OCI-LY1 (cell line): ENCODE measurements around the gene ORC3.

Source experiments
- H2AFZ ChIP-seq: fragments of 200-600 bp; sonication (generic), shearing (Covaris generic); 2 replicates; pipeline ENCODE4 v1.6.0; 2014; ENCODE audit warnings: antibody characterized with exemption, mild to moderate bottlenecking, low read length
- H3F3A ChIP-seq: fragments of 200-600 bp; sonication (generic), shearing (Covaris generic); 2 replicates; pipeline ENCODE4 v1.6.0; 2014; ENCODE audit warnings: mild to moderate bottlenecking, antibody characterized with exemption, low read length, moderate library complexity; ENCODE audit not compliant: insufficient read depth
- H3K27ac ChIP-seq: fragments of 200-600 bp; sonication (generic); 2 replicates; pipeline ENCODE4 v1.5.1; 2014; ENCODE audit warnings: low read length, mixed run types, mild to moderate bottlenecking, low read depth; ENCODE audit not compliant: poor library complexity, severe bottlenecking
- H3K27me3 ChIP-seq: fragments of 200-600 bp; sonication (generic); 2 replicates; pipeline ENCODE4 v1.6.0; 2014; ENCODE audit warnings: antibody characterized with exemption, mild to moderate bottlenecking, low read length, moderate library complexity; ENCODE audit not compliant: insufficient read depth
- H3K36me3 ChIP-seq: fragments of 200-600 bp; sonication (generic); 2 replicates; pipeline ENCODE4 v1.6.1; 2014; ENCODE audit warnings: mild to moderate bottlenecking, antibody characterized with exemption, low read length, moderate library complexity, mixed read lengths; ENCODE audit not compliant: insufficient read depth
- H3K4me1 ChIP-seq: fragments of 200-600 bp; sonication (generic); 2 replicates; pipeline ENCODE4 v1.5.1; 2014; ENCODE audit warnings: mild to moderate bottlenecking, low read length, moderate library complexity; ENCODE audit not compliant: insufficient read depth, severe bottlenecking
- H3K4me2 ChIP-seq: fragments of 200-600 bp; sonication (generic), shearing (Covaris generic); 2 replicates; pipeline ENCODE4 v1.6.1; 2014; ENCODE audit warnings: low read length
- H3K4me3 ChIP-seq: fragments of 200-600 bp; sonication (generic); 2 replicates; pipeline ENCODE4 v1.5.1; 2014; ENCODE audit warnings: low read length, low read depth, mild to moderate bottlenecking, mixed read lengths; ENCODE audit not compliant: poor library complexity, severe bottlenecking
- H3K79me2 ChIP-seq: fragments of 200-600 bp; shearing (Covaris generic); 2 replicates; pipeline ENCODE4 v1.6.1; 2016; ENCODE audit warnings: mixed run types, low read length, mixed read lengths; ENCODE audit not compliant: insufficient read depth
- H3K9ac ChIP-seq: fragments of 200-600 bp; sonication (generic), shearing (Covaris generic); 2 replicates; pipeline ENCODE4 v1.6.1; 2014; ENCODE audit warnings: mild to moderate bottlenecking, low read length, mixed read lengths
- H3K9me2 ChIP-seq: fragments of 200-600 bp; sonication (generic), shearing (Covaris generic); 2 replicates; pipeline ENCODE4 v1.6.1; 2014; ENCODE audit warnings: low read depth, mild to moderate bottlenecking, low read length, mixed read lengths
- H3K9me3 ChIP-seq: fragments of 200-600 bp; shearing (Covaris generic); 2 replicates; pipeline ENCODE4 v1.6.1; 2014; ENCODE audit warnings: low read length, mixed read lengths
- H4K20me1 ChIP-seq: fragments of 200-600 bp; sonication (generic), shearing (Covaris generic); 2 replicates; pipeline ENCODE4 v1.6.0; 2016; ENCODE audit warnings: mild to moderate bottlenecking, low read length; ENCODE audit not compliant: insufficient read depth
- EZH2 ChIP-seq: fragments of 200-600 bp; sonication (generic), shearing (Covaris generic); IDR thresholded peaks from 2 replicates; pipeline ENCODE4 v1.8.0; 2017; ENCODE audit warnings: borderline replicate concordance, mixed run types, mild to moderate bottlenecking, antibody characterized with exemption, low read length, moderate library complexity, mixed read lengths
- TF ChIP-seq, protein P1 (sequence below): fragments of 200-600 bp; sonication (generic), shearing (Covaris generic); IDR thresholded peaks from 2 replicates; pipeline ENCODE4 v1.5.1; 2017; ENCODE audit warnings: mild to moderate bottlenecking, antibody characterized with exemption, low read length, moderate library complexity, mixed read lengths

ORC3 gene

DNA sequence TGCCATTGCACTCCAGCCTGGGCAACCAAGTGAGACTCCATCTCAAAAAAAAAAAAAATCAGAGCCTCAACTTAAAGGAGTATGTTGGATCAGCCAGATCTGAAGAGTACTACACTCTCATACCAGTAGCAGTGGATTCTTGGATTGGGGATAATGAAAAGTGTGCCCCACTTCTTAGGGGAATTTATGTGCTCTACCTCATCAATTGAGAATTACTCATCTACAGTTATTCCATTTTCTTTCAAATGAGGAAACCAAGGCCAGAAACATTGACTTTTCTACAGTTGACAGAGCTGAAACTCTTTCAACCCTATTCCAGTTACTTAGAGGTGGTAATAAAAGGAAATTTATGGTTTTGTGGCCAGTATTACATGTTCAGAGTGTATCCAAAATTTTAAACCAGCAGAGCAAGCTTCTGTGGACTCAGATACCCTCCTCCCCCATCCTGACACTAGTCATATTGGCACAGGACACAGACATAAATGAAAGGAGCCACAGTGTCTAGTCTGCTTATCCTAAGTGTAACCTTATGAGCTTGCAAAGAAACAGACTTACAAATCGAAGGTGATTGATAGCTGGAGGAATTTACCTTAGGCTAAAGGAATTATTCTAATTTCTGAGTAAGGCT, 51.2 kb downstream of the ORC3 start:
- H3K79me2 ChIP-seq, result no peaks in the 10 kb centered on the region
- H3K9me2 ChIP-seq, result no peaks in the 10 kb centered on the region

DNA sequence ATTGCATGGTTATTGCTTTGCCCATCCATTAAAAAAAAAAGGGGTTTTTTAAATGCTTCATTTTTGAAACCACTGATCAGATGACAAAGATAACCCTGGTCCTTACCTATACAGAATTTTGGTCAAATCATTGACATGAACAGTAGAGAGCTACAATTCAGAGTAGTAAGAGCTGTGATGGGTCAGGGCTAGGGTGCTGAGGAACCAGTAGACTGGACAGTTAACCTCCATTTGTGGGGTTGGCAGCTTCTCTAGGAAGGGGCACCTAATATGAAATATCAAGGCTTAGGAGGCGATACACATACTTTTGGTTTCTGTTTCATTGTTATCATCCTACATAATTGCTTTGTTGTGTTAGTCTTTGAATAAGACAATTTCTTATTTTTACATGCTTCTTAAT, 55.1 kb downstream of the ORC3 start:
- no peak overlapping the region for H3K9ac ChIP-seq
- no peak for TF ChIP-seq EZH2
- TF ChIP-seq, protein P1, sequence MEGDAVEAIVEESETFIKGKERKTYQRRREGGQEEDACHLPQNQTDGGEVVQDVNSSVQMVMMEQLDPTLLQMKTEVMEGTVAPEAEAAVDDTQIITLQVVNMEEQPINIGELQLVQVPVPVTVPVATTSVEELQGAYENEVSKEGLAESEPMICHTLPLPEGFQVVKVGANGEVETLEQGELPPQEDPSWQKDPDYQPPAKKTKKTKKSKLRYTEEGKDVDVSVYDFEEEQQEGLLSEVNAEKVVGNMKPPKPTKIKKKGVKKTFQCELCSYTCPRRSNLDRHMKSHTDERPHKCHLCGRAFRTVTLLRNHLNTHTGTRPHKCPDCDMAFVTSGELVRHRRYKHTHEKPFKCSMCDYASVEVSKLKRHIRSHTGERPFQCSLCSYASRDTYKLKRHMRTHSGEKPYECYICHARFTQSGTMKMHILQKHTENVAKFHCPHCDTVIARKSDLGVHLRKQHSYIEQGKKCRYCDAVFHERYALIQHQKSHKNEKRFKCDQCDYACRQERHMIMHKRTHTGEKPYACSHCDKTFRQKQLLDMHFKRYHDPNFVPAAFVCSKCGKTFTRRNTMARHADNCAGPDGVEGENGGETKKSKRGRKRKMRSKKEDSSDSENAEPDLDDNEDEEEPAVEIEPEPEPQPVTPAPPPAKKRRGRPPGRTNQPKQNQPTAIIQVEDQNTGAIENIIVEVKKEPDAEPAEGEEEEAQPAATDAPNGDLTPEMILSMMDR, result no peak
- no peak overlapping the region for H3K27ac ChIP-seq
- H3K36me3 ChIP-seq, result no peaks in the 10 kb centered on the region
- no peak overlapping the region for H3K4me2 ChIP-seq
- no peaks in the 10 kb centered on the region for H3K4me1 ChIP-seq
- H3K9me3 ChIP-seq, result no peaks in the 10 kb centered on the region
- no peaks in the 10 kb centered on the region for H3K27me3 ChIP-seq
- H2AFZ ChIP-seq, result no peak overlapping the region
- no peaks in the 10 kb centered on the region for H3F3A ChIP-seq
- H4K20me1 ChIP-seq, result no peaks in the 10 kb centered on the region
- no peak overlapping the region for H3K4me3 ChIP-seq
- no peaks in the 10 kb centered on the region for H3K9me2 ChIP-seq
- no peaks in the 10 kb centered on the region for H3K79me2 ChIP-seq

More for the DNA sequence above, 51.2 kb downstream of the ORC3 start:
- Histone ChIP-seq H2AFZ (no peak overlapping the region), H4K20me1 (no peaks in the 10 kb centered on the region), H3K4me2 (no peak overlapping the region), H3K27me3 (no peaks in the 10 kb centered on the region), H3F3A (no peaks in the 10 kb centered on the region), H3K4me3 (no peak overlapping the region), H3K9me3 (no peaks in the 10 kb centered on the region), H3K9ac (no peak overlapping the region), H3K36me3 (peaks cover 22% of the 10 kb centered on the region; the same call in 1 of the 2 replicates), H3K4me1 (no peaks in the 10 kb centered on the region), H3K27ac (no peak overlapping the region)
- TF ChIP-seq EZH2, result no peak
- TF ChIP-seq, protein P1, result no peak

DNA sequence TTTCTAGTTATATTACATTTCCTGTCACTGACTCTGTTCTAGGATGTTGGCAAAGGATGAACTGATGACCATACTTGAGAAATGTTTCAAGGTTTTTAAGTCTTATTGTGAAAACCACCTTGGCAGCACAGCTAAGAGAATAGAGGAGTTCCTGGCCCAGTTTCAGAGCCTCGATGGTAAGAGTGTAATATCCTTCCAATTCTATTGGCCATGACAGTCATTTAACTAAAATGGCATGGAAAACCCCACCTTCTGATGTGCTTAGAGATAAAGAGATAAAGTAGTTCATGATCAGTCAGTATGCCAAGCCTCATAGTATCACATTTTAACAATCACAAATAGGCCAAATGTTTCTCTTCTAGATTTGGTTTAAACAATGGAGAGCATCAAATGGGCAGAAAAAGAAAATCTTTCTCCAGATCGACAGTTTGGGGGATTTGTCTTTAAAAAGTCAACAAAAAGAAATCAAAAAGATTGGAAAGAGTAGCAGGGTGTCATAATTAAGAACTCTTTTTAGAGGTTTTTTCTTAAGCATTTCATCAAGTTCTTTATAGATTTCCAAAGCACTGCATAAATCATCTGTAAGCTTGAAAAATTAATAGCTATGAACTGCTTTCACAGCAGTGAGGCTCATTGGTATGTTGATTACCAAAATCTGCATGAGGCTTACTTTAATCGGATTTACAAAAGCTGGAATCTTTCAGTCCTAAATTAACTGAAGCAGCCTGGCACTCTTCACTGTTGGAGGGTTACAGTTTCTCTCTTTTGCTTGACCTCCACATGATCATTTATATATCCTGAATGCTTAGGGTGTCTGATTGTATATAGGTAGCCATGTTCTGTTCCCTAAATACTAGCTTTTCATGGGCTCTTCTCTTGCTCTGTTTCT, 63.4 kb downstream of the ORC3 start:
- TF ChIP-seq EZH2, result no peak
- TF ChIP-seq, protein P1, result no peak
- no peaks in the 10 kb centered on the region for H3K9me2 ChIP-seq
- H3K27me3 ChIP-seq, result no peaks in the 10 kb centered on the region
- peaks cover 9% of the 10 kb centered on the region for H3K4me1 ChIP-seq
- no peaks in the 10 kb centered on the region for H3K9me3 ChIP-seq
- H2AFZ ChIP-seq, result no peak overlapping the region
- H3K27ac ChIP-seq, result no peak overlapping the region
- H3K36me3 ChIP-seq, result peaks cover 38% of the 10 kb centered on the region
- H3K4me2 ChIP-seq, result no peak overlapping the region
- H4K20me1 ChIP-seq, result no peaks in the 10 kb centered on the region
- H3F3A ChIP-seq, result no peaks in the 10 kb centered on the region
- no peak overlapping the region for H3K4me3 ChIP-seq
- H3K79me2 ChIP-seq, result no peaks in the 10 kb centered on the region
- no peak overlapping the region for H3K9ac ChIP-seq
